A673 (cell line): Measurements from ENCODE around the gene ZNF280D. TPM values are rescaled to one million over a fixed set of nuclear protein-coding genes. Genes with fewer than 3 reads are reported as not detected.

Experiments used
- BruUV-seq: library from RNA; stranded (reverse); fragments of 400-500 nt; replicated peaks from 2 replicates; lab custom pipeline; 2021; lab: Mats Ljungman, UMichigan
- CTCF ChIA-PET: fragments of 300-600 bp; sonication (Branson Sonifier 250); formaldehyde crosslinking; loops from one replicate; lab custom pipeline; 2022; ENCODE audit warnings: antibody characterized with exemption; lab: Charles Lee
- POLR2A ChIA-PET: fragments of 300-600 bp; sonication (Branson Sonifier 250); formaldehyde crosslinking; loops from one replicate; lab custom pipeline; 2022; ENCODE audit warnings: antibody characterized with exemption; ENCODE audit not compliant: low non-redundant PET; lab: Charles Lee
- DNase-seq: peaks from one replicate; pipeline ENCODE4 v3.0.0-alpha.2; 2015; ENCODE audit warnings: low spot score
- H3K27ac ChIP-seq: fragments of 200-600 bp; sonication (generic); 2 replicates; pipeline ENCODE4 v1.5.1; 2016; ENCODE audit warnings: mixed run types, low read depth, mild to moderate bottlenecking, mixed read lengths, antibody characterized with exemption, low read length; ENCODE audit not compliant: poor library complexity, severe bottlenecking
- H3K27me3 ChIP-seq: fragments of 200-600 bp; sonication (generic); replicated peaks from 2 replicates; pipeline ENCODE4 v1.6.1; 2017; ENCODE audit warnings: mixed run types, low read depth, mild to moderate bottlenecking, mixed read lengths, antibody characterized with exemption, low read length; ENCODE audit not compliant: insufficient read depth, poor library complexity
- H3K36me3 ChIP-seq: fragments of 200-600 bp; sonication (generic); 2 replicates; pipeline ENCODE4 v1.6.1; 2016; ENCODE audit warnings: mixed run types, mild to moderate bottlenecking, mixed read lengths, antibody characterized with exemption, low read length; ENCODE audit not compliant: insufficient read depth, poor library complexity, severe bottlenecking
- H3K4me1 ChIP-seq: fragments of 200-600 bp; sonication (generic); 2 replicates; pipeline ENCODE4 v1.6.1; 2017; ENCODE audit warnings: mixed run types, mild to moderate bottlenecking, mixed read lengths, antibody characterized with exemption, low read length; ENCODE audit not compliant: insufficient read depth, poor library complexity, severe bottlenecking
- H3K4me3 ChIP-seq: fragments of 200-600 bp; sonication (generic); 2 replicates; pipeline ENCODE4 v1.5.1; 2016; ENCODE audit warnings: low read depth, mixed run types, mild to moderate bottlenecking, mixed read lengths, low read length; ENCODE audit not compliant: poor library complexity, severe bottlenecking
- H3K9me3 ChIP-seq: fragments of 200-600 bp; sonication (generic); 2 replicates; pipeline ENCODE4 v1.6.1; 2016; ENCODE audit warnings: mixed run types, low read depth, mild to moderate bottlenecking, mixed read lengths, antibody characterized with exemption, low read length; ENCODE audit not compliant: poor library complexity, severe bottlenecking
- CTCF ChIP-seq: fragments of 300-800, 200-600 bp; sonication (generic); conservative IDR thresholded peaks from 2 replicates; pipeline ENCODE4 v1.5.1; 2017; ENCODE audit warnings: low read depth, mild to moderate bottlenecking, antibody characterized with exemption, low read length, moderate library complexity, mixed read lengths
- EZH2 ChIP-seq: fragments of 200-600 bp; sonication (generic); IDR thresholded peaks from 2 replicates; pipeline ENCODE4 v1.6.1; 2017; ENCODE audit warnings: borderline replicate concordance, low read depth, mild to moderate bottlenecking, mixed read lengths, antibody characterized with exemption, low read length; ENCODE audit not compliant: poor library complexity, severe bottlenecking
- intact Hi-C: fragments of 100-400 bp; cut with micrococcal nuclease; formaldehyde crosslinking; loops from one replicate; pipeline ENCODE4 v1.10.0; 2022; ENCODE audit not compliant: unreplicated experiment
- total RNA-seq: library from RNA; stranded (reverse); gene quantifications from 2 replicates; pipeline ENCODE4 v1.2.3, GENCODE V29; 2021

The ZNF280D gene
- total RNA-seq, 1 experiment from 2014 or later, result 44.1 TPM

- DNase-seq, result no peak
- POLR2A ChIA-PET, result no interaction called here
- Histone ChIP-seq H3K9me3 (no peaks in the 10 kb centered on the region), H3K4me3 (no peak overlapping the region), H3K27me3 (no peaks in the 10 kb centered on the region), H3K4me1 (peaks cover 19% of the 10 kb centered on the region), H3K36me3 (no peaks in the 10 kb centered on the region), H3K27ac (no peak overlapping the region)
- TF ChIP-seq EZH2, result no peak
- no peak for TF ChIP-seq CTCF
- intact Hi-C loops, result no loop called here
- BruUV-seq, result no TSS peak
- CTCF ChIA-PET, result no interaction called here
Measured at GRCh38 chr15:56757875-56758274, 24.6 kb upstream of the ZNF280D start.

DNA sequence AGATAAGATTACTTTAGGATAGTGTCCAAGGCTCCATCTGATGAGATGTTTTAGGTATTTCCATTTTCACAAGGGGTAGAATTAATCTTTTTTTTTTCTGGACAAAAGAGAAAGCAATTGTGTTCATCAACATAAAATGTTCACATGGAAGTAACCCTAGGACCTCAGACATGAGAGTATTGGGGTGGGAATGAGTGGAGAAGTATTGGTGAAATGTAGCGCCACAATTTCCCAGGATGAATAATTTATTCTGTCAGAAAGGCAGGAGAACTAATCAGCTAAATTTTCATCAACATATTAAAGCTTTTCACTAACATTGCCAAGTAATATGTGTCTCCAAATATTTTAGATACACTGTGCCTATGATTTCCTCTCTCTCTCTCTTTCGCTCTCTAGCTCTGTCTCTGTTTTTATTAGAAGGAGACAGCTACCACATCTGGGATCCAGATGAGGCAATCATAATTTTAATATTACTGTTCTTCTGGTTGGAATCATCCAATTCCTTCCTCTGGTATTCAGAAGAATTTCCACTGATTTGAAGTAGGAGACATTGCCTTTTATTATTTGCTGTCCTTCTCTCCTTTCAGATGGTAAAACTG is 21.6 kb upstream of the ZNF280D start:
- BruUV-seq, result no TSS peak
- Histone ChIP-seq H3K9me3 (no peaks in the 10 kb centered on the region), H3K36me3 (no peaks in the 10 kb centered on the region), H3K27me3 (no peaks in the 10 kb centered on the region), H3K4me3 (no peak overlapping the region), H3K4me1 (peaks cover 3% of the 10 kb centered on the region), H3K27ac (no peak overlapping the region)
- TF ChIP-seq CTCF (no peak), EZH2 (no peak)
- POLR2A ChIA-PET, result no interaction called here
- CTCF ChIA-PET, result no interaction called here
- intact Hi-C loops, result no loop called here
- no peak for DNase-seq

GRCh38 chr15:56752986-56753385 is 19.7 kb upstream of the ZNF280D start:
- H3K4me3 ChIP-seq, result no peak overlapping the region
- ChIA-PET CTCF (no interaction called here), POLR2A (no interaction called here)
- H3K36me3 ChIP-seq, result no peaks in the 10 kb centered on the region
- TF ChIP-seq CTCF (no peak), EZH2 (no peak)
- no peak overlapping the region for H3K27ac ChIP-seq
- H3K27me3 ChIP-seq, result no peaks in the 10 kb centered on the region
- H3K9me3 ChIP-seq, result no peaks in the 10 kb centered on the region
- no TSS peak for BruUV-seq
- peaks cover 3% of the 10 kb centered on the region for H3K4me1 ChIP-seq
- no peak for DNase-seq
- intact Hi-C loops, result no loop called here
